Measurements from ENCODE around the gene AKAP10. TPM values are rescaled to one million over a fixed set of nuclear protein-coding genes. Genes with fewer than 3 reads are reported as not detected.

AKAP10 gene
- total and polyA plus RNA-seq, 2 donors (not counting 3 experiments of a cell fraction or from before 2014, with no cell fraction given) = 10.0 to 27.1 TPM

DNA sequence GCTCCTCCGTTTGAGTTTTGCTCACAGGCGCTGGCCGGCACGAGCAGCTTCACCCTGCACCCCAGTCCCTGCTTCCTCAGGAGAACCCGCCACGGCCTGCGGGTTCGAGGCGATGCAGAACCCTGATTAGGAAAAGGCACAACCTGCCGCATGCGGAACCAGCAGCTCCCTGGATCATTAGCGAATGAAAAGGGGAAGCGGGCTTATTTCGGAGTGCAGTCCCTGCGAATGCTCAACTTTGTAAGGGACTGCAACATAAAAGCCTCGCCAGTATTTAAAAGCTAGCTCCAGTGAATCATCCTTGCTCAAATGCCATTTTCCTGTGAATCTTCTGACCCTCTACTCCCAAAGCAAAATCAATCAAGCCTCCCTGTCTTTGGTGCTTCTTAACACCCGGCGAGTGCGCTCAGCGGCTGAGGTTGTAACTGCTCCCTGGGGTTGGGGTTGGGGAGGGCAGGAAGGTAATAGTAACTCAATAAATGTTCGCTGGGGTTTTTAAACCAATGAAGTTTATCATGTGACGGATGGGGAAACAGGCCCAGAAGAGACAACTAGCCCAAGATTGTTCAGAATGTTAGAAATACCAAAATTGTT lies 678 bp upstream of the AKAP10 start:
- Histone ChIP-seq H3K27ac (ENCODE audit: insufficient read depth, low read depth, low read length) (peak overlapping the region; percentile 4), H3K9ac (replicated peaks; ENCODE audit: extremely low read depth, insufficient read depth, low read length) (no peak overlapping the region), H2AFZ (ENCODE audit: low read depth, low read length) (peak overlapping the region; percentile 84), H3K4me3 (replicated peaks in 1 of 3; ENCODE audit: insufficient read depth in 1 of 3, low read depth in 1 of 3, low read length in 3 of 3) (peak overlapping the region; percentile 58 to 95 (median 82)), H3K27me3 (ENCODE audit: control insufficient read depth in 2 of 2, insufficient read depth in 2 of 2, low read length in 2 of 2) (no peaks in the 10 kb centered on the region), H3K4me2 (ENCODE audit: insufficient read depth, low read length) (peak overlapping the region; percentile 14), H3K79me2 (ENCODE audit: control insufficient read depth, insufficient read depth, low read length) (peaks cover 46% of the 10 kb centered on the region), H3K36me3 (ENCODE audit: control insufficient read depth in 2 of 2, extremely low read depth in 1 of 2, insufficient read depth in 2 of 2, low read length in 2 of 2) (no peaks in the 10 kb centered on the region), H4K20me1 (replicated peaks; ENCODE audit: control insufficient read depth, extremely low read depth, insufficient read depth, low read length) (no peaks in the 10 kb centered on the region), H3K4me1 (ENCODE audit: control insufficient read depth, extremely low read depth, insufficient read depth, low read length) (peaks cover 7% of the 10 kb centered on the region), H3K9me3 (replicated peaks; ENCODE audit: control insufficient read depth, insufficient read depth, low read length) (no peaks in the 10 kb centered on the region), H3K9me1 (replicated peaks; ENCODE audit: control insufficient read depth, extremely low read depth, insufficient read depth, low read length) (no peaks in the 10 kb centered on the region)
- ChIA-PET CTCF (interaction anchor here (1.4 to 1.9 kb wide), 2 partner anchors 15 to 31 kb away, joined by 4 to 10 read pairs; partner anchors contain the start of gene SPECC1), POLR2A (interaction anchor here (0.5 to 1.0 kb wide), 2 partner anchors 32 to 1058 kb away, joined by 3 to 5 read pairs; no protein-coding TSS in a partner anchor)
- no peak for FAIRE-seq
- dilution Hi-C loops (cut with MboI; ENCODE audit: extremely low pct_ligation_motif_present, low sequenced_read_pairs) (no loop called here), intact Hi-C loops (cut with micrococcal nuclease) (loop anchor here (10.0 kb wide), 1 partner anchor 114 kb away; the partner anchor contains the start of gene ULK2)
- TF ChIP-seq, protein P1, sequence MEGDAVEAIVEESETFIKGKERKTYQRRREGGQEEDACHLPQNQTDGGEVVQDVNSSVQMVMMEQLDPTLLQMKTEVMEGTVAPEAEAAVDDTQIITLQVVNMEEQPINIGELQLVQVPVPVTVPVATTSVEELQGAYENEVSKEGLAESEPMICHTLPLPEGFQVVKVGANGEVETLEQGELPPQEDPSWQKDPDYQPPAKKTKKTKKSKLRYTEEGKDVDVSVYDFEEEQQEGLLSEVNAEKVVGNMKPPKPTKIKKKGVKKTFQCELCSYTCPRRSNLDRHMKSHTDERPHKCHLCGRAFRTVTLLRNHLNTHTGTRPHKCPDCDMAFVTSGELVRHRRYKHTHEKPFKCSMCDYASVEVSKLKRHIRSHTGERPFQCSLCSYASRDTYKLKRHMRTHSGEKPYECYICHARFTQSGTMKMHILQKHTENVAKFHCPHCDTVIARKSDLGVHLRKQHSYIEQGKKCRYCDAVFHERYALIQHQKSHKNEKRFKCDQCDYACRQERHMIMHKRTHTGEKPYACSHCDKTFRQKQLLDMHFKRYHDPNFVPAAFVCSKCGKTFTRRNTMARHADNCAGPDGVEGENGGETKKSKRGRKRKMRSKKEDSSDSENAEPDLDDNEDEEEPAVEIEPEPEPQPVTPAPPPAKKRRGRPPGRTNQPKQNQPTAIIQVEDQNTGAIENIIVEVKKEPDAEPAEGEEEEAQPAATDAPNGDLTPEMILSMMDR (IDR thresholded peaks at IDR 0.05; ENCODE audit: extremely low read depth in 1 of 2, insufficient read depth in 1 of 2, low read depth in 1 of 2, low read length in 2 of 2) = no peak
- TF ChIP-seq MYC (IDR thresholded peaks at IDR 0.05; ENCODE audit: low read depth, low read length) = no peak
- no peak for TF ChIP-seq POLR2AphosphoS5 (IDR thresholded peaks at IDR 0.05; ENCODE audit: insufficient read depth, low read depth, low read length)
- no peak for TF ChIP-seq POLR2A (IDR thresholded peaks at IDR 0.05; ENCODE audit: low read depth, low read length)
- TF ChIP-seq JUN (IDR thresholded peaks at IDR 0.05; ENCODE audit: borderline replicate concordance, insufficient read depth, insufficient read length, low read depth) = no peak
- no peak for DNase-seq (ENCODE audit: low read depth, low spot score)
- no TSS peak for BruUV-seq (replicated peaks)
